ENCODE measurements around the gene POLE4.

POLE4 gene

DNA sequence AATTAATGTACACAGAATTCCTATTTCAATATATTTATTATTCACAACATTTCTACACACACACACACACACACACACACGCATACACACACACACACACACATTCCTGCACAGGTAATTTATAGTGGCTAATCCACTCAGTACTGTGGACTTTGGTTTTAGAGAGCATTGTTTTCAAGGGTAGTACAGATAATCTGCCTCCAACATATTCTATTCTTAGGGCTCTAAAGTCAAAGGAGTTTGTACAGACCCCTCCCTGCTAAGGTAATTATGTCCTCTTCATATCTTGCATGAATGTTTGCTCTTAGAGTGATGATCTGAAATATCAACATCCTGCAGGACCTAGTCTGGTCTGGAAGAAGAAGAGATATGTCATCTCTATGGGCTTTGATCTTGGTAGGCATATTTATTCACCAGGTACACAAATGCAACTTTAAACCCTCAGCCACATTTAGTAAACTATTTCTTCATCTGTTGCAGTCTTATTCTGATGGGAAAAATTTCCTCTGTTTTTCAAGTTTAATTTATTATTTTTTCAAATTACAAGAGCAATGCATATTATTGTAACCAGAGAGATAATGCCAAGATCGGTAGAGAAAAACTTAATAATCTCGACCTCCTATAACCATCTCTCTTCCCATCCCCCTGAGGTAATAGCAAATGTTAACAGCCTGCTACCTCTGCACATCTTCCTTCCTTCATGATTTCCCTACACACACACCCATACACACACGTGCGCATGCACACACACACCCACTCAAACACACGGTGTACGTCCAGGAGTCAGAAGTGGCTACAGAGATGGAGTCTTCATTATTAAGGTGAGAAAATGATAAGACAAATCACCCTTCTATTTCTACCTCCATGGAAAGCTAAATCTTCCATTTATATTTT lies 18.3 kb upstream of the POLE4 start:
- DNase-seq (ENCODE audit: low spot score): no peak

- no peak for DNase-seq (ENCODE audit: low spot score)
These were observed 17.2 kb upstream of the POLE4 start for GRCh38 chr2:74941284-74941683.

GRCh38 chr2:74942263-74942662 lies 16.2 kb upstream of the POLE4 start:
- no peak for DNase-seq (ENCODE audit: low spot score)

DNA sequence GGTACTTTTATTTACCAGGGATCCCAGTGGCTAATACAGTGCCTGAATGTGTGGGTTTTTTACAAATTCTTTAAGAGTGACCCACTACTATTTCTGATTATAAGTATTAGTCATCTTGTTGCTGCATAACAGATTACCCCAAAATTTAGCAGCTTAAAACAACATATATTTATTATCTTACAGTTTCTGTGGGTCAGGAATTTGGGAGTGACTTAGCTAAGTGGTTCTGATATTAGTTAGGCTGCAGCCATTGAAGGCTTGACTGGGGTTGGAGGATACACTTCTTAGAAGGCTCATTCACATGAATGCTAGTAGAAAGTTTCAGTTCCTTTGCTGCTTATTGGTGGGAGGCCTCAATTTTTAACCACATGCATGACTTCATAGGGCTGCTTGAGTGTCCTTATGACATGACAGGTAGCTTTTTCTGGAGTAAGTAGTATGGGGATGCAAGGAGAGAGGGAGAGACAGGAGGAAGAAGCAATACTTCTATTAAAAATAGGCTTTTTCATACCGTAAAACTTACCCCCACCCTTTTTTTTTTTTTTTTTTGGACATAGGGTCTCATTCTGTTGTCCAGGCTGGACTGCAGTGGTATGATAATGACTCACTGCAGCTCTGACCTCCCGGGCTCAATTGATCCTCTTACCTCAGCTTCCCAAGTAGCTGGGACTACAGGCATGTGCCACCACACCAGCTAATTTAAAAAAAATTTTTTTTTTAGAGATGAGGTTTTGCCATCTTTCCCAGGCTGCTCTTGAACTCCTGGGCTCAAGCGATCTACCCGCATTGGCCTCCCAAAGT lies 13.3 kb upstream of the POLE4 start:
- no peak for DNase-seq (ENCODE audit: low spot score)

- DNase-seq (ENCODE audit: low spot score): no peak
These were observed 12.6 kb upstream of the POLE4 start for GRCh38 chr2:74945788-74946331.

DNA sequence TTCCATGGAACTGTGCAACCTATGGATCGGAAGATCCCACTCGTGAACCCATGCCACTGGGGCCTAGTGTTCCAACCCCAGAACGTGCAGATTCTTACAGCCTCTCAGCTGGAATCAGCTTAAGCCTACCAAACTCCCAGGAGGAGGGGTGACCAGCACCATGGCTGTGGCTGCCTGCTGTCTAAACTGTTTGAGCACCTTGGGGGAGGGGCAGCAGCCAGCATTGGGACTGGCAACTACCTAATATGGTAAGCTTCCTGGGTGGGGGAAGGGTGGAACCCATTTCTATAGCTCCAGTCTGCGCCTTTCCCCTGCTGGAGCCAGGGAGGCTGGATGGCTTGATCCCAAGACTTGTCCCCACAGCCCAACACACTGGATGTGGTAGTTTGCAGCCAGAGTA lies 10.7 kb upstream of the POLE4 start:
- DNase-seq (ENCODE audit: low spot score): no peak

- no peak for DNase-seq (ENCODE audit: low spot score)
These were observed 9.7 kb upstream of the POLE4 start for GRCh38 chr2:74948779-74949178.

DNA sequence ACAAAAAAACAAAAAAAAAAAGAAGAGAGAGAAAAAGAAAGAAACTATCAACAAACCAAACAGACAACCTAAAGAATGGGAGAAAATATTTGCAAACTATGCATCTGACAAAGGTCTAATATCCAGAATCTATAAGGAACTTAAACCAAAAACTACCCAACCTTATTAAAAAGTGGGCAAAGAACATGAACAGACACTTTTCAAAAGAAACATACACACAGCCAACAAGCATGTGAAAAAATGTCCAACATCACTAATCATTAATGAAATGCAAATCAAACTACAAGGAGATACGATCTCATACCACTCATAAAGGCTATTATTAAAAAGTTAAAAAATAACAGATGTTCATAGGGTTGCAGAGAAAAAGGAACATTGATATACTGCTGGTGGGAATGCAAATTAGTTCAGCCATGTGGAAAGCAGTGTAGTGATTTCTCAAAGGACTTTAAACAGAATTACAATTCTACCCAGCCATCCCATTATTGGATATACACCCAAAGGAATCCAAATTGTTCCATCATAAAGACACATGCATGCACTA lies 7.2 kb upstream of the POLE4 start:
- no peak for DNase-seq (ENCODE audit: low spot score)

DNA sequence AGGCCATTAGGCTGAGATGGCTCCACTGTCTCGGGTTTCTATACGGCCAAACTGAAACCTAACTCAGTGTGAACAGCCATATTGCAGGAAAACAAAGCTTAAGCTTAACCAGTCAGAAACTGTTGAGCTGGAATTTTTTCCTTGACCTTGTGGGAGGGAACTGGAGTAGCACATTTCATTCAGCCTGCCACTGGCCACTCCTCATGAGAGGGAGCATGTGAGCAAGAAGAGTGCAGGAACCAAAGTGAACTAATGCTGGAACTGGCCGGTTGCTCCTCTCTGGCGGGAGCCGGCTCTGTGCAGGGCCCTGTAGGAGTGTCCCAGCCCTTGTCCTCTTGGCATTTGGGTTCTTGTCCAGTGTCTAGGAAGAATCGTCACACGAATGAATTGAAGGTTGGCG lies 5.9 kb upstream of the POLE4 start:
- no peak for DNase-seq (ENCODE audit: low spot score)

- no peak for DNase-seq (ENCODE audit: low spot score)
These were observed 4.5 kb upstream of the POLE4 start for GRCh38 chr2:74953796-74954499.

DNA sequence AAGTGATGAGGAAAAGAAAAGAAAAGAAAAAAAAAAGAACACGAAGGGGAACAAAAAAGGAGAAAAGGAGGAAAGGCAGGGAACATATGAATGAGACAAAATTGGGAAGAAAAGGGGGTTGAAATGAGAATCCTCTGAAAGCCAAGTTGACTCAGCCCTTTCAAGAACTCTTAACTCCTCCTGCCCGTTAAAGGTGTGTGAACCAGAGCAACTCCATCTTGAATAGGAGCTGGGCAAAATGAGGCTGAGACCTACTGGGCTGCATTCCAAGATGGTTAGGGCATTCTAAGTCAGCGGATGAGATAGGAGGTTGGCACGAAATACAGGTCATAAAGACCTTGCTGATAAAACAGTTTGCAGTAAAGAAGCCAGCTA lies 4.0 kb upstream of the POLE4 start:
- no peak for DNase-seq (ENCODE audit: low spot score)

GRCh38 chr2:74957886-74958273 lies 563 bp upstream of the POLE4 start:
- DNase-seq (ENCODE audit: low spot score): no peak

GRCh38 chr2:74959106-74959751 lies 786 bp downstream of the POLE4 start:
- DNase-seq (ENCODE audit: low spot score): no peak

GRCh38 chr2:74966887-74967286 lies 8.4 kb downstream of the POLE4 start:
- DNase-seq (ENCODE audit: low spot score): no peak

DNA sequence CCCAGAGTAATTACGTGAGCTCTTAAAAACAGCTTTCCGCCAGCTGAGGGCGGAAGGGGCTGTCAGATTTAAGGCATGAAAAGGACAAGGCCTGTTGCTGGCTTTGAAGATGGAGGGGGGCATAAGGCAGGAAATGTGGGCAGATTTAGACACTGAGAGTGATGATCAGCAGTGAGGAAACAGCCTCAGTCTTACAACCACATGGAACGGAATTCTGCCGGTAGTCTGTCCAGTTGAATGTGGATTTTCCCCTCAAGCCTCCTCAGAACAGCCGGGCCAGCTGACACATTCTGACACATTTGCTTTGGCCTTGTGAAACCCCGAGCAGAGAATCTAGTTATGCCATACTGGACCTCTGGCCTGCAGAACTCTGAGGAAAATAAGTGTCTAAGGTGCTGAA lies 16.6 kb downstream of the POLE4 start:
- no peak for DNase-seq (ENCODE audit: low spot score)

GRCh38 chr2:74979844-74980243 lies 21.4 kb downstream of the POLE4 start:
- no peak for DNase-seq (ENCODE audit: low spot score)

GRCh38 chr2:74982577-74982976 lies 24.1 kb downstream of the POLE4 start:
- DNase-seq (ENCODE audit: low spot score): no peak

GRCh38 chr2:74983631-74984392 lies 25.4 kb downstream of the POLE4 start:
- no peak for DNase-seq (ENCODE audit: low spot score)

- no peak for DNase-seq (ENCODE audit: low spot score)
These were observed 26.6 kb downstream of the POLE4 start for GRCh38 chr2:74984947-74985637.

- no peak for DNase-seq (ENCODE audit: low spot score)
These were observed 27.7 kb downstream of the POLE4 start for GRCh38 chr2:74985978-74986609.

Data from globus pallidus (tissue), 1 donor.